NB4 (cell line): ENCODE data around the gene CHN1.

Experiments used
- DNase-seq: peaks from one replicate; pipeline ENCODE4 v3.0.0; 2010; ENCODE audit warnings: low read depth
- H3K4me3 ChIP-seq: one replicate; pipeline ENCODE4 v1.5.1; 2011; ENCODE audit warnings: mild to moderate bottlenecking, low read depth, low read length, moderate library complexity
- MAX ChIP-seq: IDR thresholded peaks from 2 replicates; pipeline ENCODE4 v1.6.1; 2011; ENCODE audit warnings: low read depth, low read length
- MYC ChIP-seq: IDR thresholded peaks from 2 replicates; pipeline ENCODE4 v1.6.1; 2011; ENCODE audit warnings: low read depth, low read length
- POLR2A ChIP-seq: IDR thresholded peaks from 2 replicates; pipeline ENCODE4 v1.6.1; 2011; ENCODE audit warnings: mild to moderate bottlenecking; ENCODE audit not compliant: insufficient read length; ENCODE audit errors: extremely low read depth
- TF ChIP-seq, protein P1 (sequence below): IDR thresholded peaks from one replicate; pipeline ENCODE4 v1.5.1; 2012; ENCODE audit warnings: low read depth, low read length

CHN1 gene

GRCh38 chr2:175009917-175010621 is 4.9 kb upstream of the CHN1 start:
- TF ChIP-seq MYC (no peak), POLR2A (no peak), MAX (no peak)
- TF ChIP-seq, protein P1, sequence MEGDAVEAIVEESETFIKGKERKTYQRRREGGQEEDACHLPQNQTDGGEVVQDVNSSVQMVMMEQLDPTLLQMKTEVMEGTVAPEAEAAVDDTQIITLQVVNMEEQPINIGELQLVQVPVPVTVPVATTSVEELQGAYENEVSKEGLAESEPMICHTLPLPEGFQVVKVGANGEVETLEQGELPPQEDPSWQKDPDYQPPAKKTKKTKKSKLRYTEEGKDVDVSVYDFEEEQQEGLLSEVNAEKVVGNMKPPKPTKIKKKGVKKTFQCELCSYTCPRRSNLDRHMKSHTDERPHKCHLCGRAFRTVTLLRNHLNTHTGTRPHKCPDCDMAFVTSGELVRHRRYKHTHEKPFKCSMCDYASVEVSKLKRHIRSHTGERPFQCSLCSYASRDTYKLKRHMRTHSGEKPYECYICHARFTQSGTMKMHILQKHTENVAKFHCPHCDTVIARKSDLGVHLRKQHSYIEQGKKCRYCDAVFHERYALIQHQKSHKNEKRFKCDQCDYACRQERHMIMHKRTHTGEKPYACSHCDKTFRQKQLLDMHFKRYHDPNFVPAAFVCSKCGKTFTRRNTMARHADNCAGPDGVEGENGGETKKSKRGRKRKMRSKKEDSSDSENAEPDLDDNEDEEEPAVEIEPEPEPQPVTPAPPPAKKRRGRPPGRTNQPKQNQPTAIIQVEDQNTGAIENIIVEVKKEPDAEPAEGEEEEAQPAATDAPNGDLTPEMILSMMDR = no peak
- H3K4me3 ChIP-seq = no peak overlapping the region
- no peak for DNase-seq

- no peak overlapping the region for H3K4me3 ChIP-seq
- TF ChIP-seq POLR2A = no peak
- TF ChIP-seq, protein P1 = no peak
- TF ChIP-seq MAX = no peak
- no peak for TF ChIP-seq MYC
- DNase-seq = no peak
These were observed 3.8 kb upstream of the CHN1 start for GRCh38 chr2:175008801-175009495.

- no peak for TF ChIP-seq POLR2A
- TF ChIP-seq, protein P1 = no peak
- TF ChIP-seq MYC = no peak
- TF ChIP-seq MAX = no peak
- no peak overlapping the region for H3K4me3 ChIP-seq
- no peak for DNase-seq
These were observed 2.8 kb upstream of the CHN1 start for GRCh38 chr2:175008009-175008408.

GRCh38 chr2:175007510-175007909 is 2.3 kb upstream of the CHN1 start:
- no peak for DNase-seq
- TF ChIP-seq MAX (no peak), POLR2A (no peak), MYC (no peak)
- TF ChIP-seq, protein P1 = no peak
- H3K4me3 ChIP-seq = no peak overlapping the region

DNA sequence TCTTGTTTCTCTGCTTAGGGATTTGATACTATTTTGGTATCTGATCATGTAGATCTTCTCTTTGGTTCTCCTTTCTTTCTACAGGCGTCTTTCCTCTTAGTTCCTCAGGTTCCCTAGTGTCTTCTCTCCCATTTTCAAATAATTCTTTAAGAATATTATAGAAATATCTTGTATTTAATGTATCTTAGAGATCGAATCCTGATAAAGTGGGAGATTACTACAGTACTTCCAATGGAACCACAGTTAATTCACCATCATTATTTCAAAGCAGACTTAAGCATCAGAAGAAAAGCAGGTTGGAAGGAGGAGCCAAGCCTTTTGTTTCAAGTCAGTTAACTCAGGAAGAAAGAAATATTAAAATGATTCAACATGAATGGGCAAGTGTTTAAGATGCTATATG is 1.1 kb upstream of the CHN1 start:
- DNase-seq = no peak
- TF ChIP-seq MAX (no peak), MYC (no peak), POLR2A (no peak)
- TF ChIP-seq, protein P1 = no peak
- no peak overlapping the region for H3K4me3 ChIP-seq
